GM12878 (cell line): ENCODE measurements around the gene MAGEB10. TPM values are rescaled to one million over a fixed set of nuclear protein-coding genes. Genes with fewer than 3 reads are reported as not detected.
"Not testable (repeated sequence)": the region's sequence is repeated elsewhere in the genome, so short reads cannot be mapped to it uniquely, and the experiment has no call there.

Source experiments
- ATAC-seq: fragments of 200-7000 bp; cut with Tn5 transposase; 3 replicates; pipeline ENCODE4 v1.9.1; 2020; ENCODE audit warnings: mild to moderate bottlenecking, moderate library complexity
- BruUV-seq: library from RNA; stranded (reverse); fragments of 400-500 nt; replicated peaks from 2 replicates; lab custom pipeline; 2021; lab: Mats Ljungman, UMichigan
- CTCF ChIA-PET: fragments of 300-600 bp; sonication (Branson Sonifier 250); formaldehyde crosslinking; extraction: SDS; loops from one replicate; lab custom pipeline; 2021; ENCODE audit warnings: inconsistent platforms; lab: Yijun Ruan, JAX
- POLR2A ChIA-PET: fragments of 350-600 bp; formaldehyde crosslinking; extraction: SDS; loops from one replicate; lab custom pipeline; 2021; ENCODE audit warnings: inconsistent platforms; lab: Charles Lee
- RAD21 ChIA-PET: fragments of 300-600 bp; sonication (Branson Sonifier 250); formaldehyde crosslinking; loops from one replicate; lab custom pipeline; 2023; ENCODE audit warnings: antibody characterized with exemption; ENCODE audit not compliant: unreplicated experiment; lab: Charles Lee
- SMC1A ChIA-PET: fragments of 300-600 bp; sonication (Branson Sonifier 250); formaldehyde crosslinking; loops from one replicate; lab custom pipeline; 2023; ENCODE audit not compliant: unreplicated experiment, uncharacterized antibody; lab: Charles Lee
- DNase-seq: peaks from one replicate; pipeline ENCODE4 v3.0.0-alpha.2; 2011; ENCODE audit warnings: low read depth, low spot score
- FAIRE-seq: peaks from 3 replicates; lab custom pipeline; 2011; peaks lifted over from hg19 to GRCh38; lab: Jason Lieb, UNC
- H2AFZ ChIP-seq: 2 replicates; pipeline ENCODE4 v1.6.0; 2011; ENCODE audit warnings: low read depth, low read length, control low read depth; ENCODE audit not compliant: control insufficient read depth
- H3K27ac ChIP-seq: 2 replicates; pipeline ENCODE4 v1.5.1; 2011; ENCODE audit warnings: control low read depth; ENCODE audit not compliant: control insufficient read depth, insufficient read depth
- H3K27me3 ChIP-seq, 2 experiments: replicated peaks in 1 of 2; 2 replicates each; pipeline versions ENCODE4 v1.6.0 to v1.6.1; 2011; ENCODE audit warnings: low read length in 1 of 2; ENCODE audit not compliant: control insufficient read depth in 2 of 2, insufficient read depth in 2 of 2
- H3K36me3 ChIP-seq, 2 experiments: 2 replicates each; pipeline ENCODE4 v1.5.1; 2011; ENCODE audit warnings: low read length in 1 of 2; ENCODE audit not compliant: control insufficient read depth in 2 of 2, insufficient read depth in 2 of 2
- H3K4me1 ChIP-seq: 2 replicates; pipeline ENCODE4 v1.6.1; 2011; ENCODE audit warnings: mild to moderate bottlenecking, low read length, moderate library complexity, mixed read lengths; ENCODE audit not compliant: control insufficient read depth, insufficient read depth
- H3K4me2 ChIP-seq: 2 replicates; pipeline ENCODE4 v1.6.0; 2011; ENCODE audit warnings: control low read depth; ENCODE audit not compliant: control insufficient read depth, insufficient read depth
- H3K4me3 ChIP-seq: fragments of 200-600 bp; sonication (generic); 2 replicates; pipeline ENCODE4 v1.5.1; 2016
- H3K79me2 ChIP-seq: 2 replicates; pipeline ENCODE4 v1.6.0; 2011; ENCODE audit warnings: low read length; ENCODE audit not compliant: control insufficient read depth, insufficient read depth
- H3K9ac ChIP-seq: 2 replicates; pipeline ENCODE4 v1.8.0; 2011; ENCODE audit warnings: low read length, control low read depth, mixed read lengths; ENCODE audit not compliant: control insufficient read depth, insufficient read depth
- H3K9me3 ChIP-seq: replicated peaks from 3 replicates; pipeline ENCODE4 v1.5.1; 2011; ENCODE audit warnings: mild to moderate bottlenecking, low read length; ENCODE audit not compliant: control insufficient read depth, insufficient read depth
- H4K20me1 ChIP-seq: 2 replicates; pipeline ENCODE4 v1.6.0; 2011; ENCODE audit not compliant: control insufficient read depth, insufficient read depth
- BRCA1 ChIP-seq: IDR thresholded peaks from 2 replicates; pipeline ENCODE4 v1.6.1; 2011; ENCODE audit warnings: low read depth, low read length, improper control_type of control experiment
- WGBS: methylation state at CpG from one replicate; pipeline ENCODE4 v1.1.6; 2016; ENCODE audit warnings: low lambda C conversion rate; ENCODE audit not compliant: insufficient replicate concordance, insufficient coverage; ENCODE audit errors: missing lambda C conversion rate; 5-methylcytosine and 5-hydroxymethylcytosine counted together
- in situ Hi-C: fragments of 300-500 bp; cut with MboI; formaldehyde crosslinking; loops from 9 replicates; pipeline ENCODE4 v1.14.3; 2018; ENCODE audit warnings: mixed read lengths
- intact Hi-C: fragments of 100-400 bp; cut with micrococcal nuclease; formaldehyde crosslinking; loops from one replicate; pipeline ENCODE4 v1.14.2; 2022; ENCODE audit not compliant: unreplicated experiment
- polyA plus RNA-seq, 11 experiments: library from polyadenylated mRNA; depleted of rRNA in 4 of 11; unstranded in 6 of 11; stranded (reverse) in 5 of 11; fragments of >200 nt; fragmentation: Nextera tagmentation in 4 of 11; fragmentation: Illumina TruSeq in 1 of 11; extraction: Ambion mirVana in 4 of 11; extraction: Trizol in 1 of 11; gene quantifications; 1 replicate in 1 of 11; 2 replicates in 10 of 11; pipeline versions ENCODE4 v1.2.1 to v1.2.3, GENCODE V29; 2011 to 2016; ENCODE audit warnings: inconsistent platforms in 2 of 11, missing spikeins in 2 of 11, low read depth in 1 of 11
- total RNA-seq, 4 experiments: library from RNA; depleted of rRNA in 3 of 4; stranded (reverse); fragments of >200 nt in 3 of 4; fragmentation: Illumina TruSeq in 1 of 4; extraction: Trizol in 1 of 4; gene quantifications; 2 replicates each; pipeline versions ENCODE4 v1.2.1 to v1.2.3, GENCODE V29; 2013 to 2021

MAGEB10 gene
- total and polyA plus RNA-seq, 10 of the 15 experiments (the other 5 are each of a cell fraction or from before 2014, with no cell fraction given), result not detected

- H3K27ac ChIP-seq, RAD21 ChIA-PET, H3K36me3 ChIP-seq, CTCF ChIA-PET, intact Hi-C loops, FAIRE-seq, H3K27me3 ChIP-seq, H3K9me3 ChIP-seq, ATAC-seq, H3K79me2 ChIP-seq, H3K4me2 ChIP-seq, H2AFZ ChIP-seq, in situ Hi-C loops, SMC1A ChIA-PET, H3K4me1 ChIP-seq, POLR2A ChIA-PET, BruUV-seq, H3K4me3 ChIP-seq, H3K9ac ChIP-seq, H4K20me1 ChIP-seq: not testable (repeated sequence)
- DNase-seq, result peak; percentile 77
- WGBS, result 81% methylated on average over 17 of the region's 50 CpGs
These were observed 1.4 kb downstream of the MAGEB10 start for GRCh38 chrX:27808991-27809859.

- Histone ChIP-seq H4K20me1 (no peaks in the 10 kb centered on the region), H3K4me1 (no peaks in the 10 kb centered on the region), H2AFZ (no peak overlapping the region), H3K9ac (no peak overlapping the region), H3K4me3 (no peak overlapping the region), H3K36me3 (no peaks in the 10 kb centered on the region), H3K79me2 (no peaks in the 10 kb centered on the region), H3K4me2 (no peak overlapping the region), H3K9me3 (no peaks in the 10 kb centered on the region), H3K27ac (no peak overlapping the region), H3K27me3 (no peaks in the 10 kb centered on the region)
- FAIRE-seq (no peak), ATAC-seq (no peak), DNase-seq (no peak)
- intact Hi-C loops, result no loop called here
- in situ Hi-C loops, result no loop called here
- ChIA-PET POLR2A (no interaction called here), CTCF (no interaction called here), SMC1A (no interaction called here), RAD21 (no interaction called here)
- no TSS peak for BruUV-seq
- no peak for TF ChIP-seq BRCA1
These were observed 7.4 kb downstream of the MAGEB10 start for GRCh38 chrX:27815209-27815608.
